Ovary (tissue), 9 donors: ENCODE data around the gene KCNMA1. TPM values are rescaled to one million over a fixed set of nuclear protein-coding genes. Genes with fewer than 3 reads are reported as not detected.

Source experiments
- DNase-seq, 5 donors: peaks; one replicate each; pipeline ENCODE4 v3.0.0-alpha.2; 2019 to 2020
- H3K27ac ChIP-seq, 2 donors: fragments of 200-600 bp; one replicate each; pipeline versions ENCODE4 v1.5.1 to v1.8.0; 2019 to 2022
- H3K27me3 ChIP-seq: fragments of 200-600 bp; one replicate; pipeline ENCODE4 v1.8.0; 2022
- H3K36me3 ChIP-seq: fragments of 200-600 bp; sonication (generic); one replicate; pipeline ENCODE4 v1.5.1; 2019
- H3K4me1 ChIP-seq: one replicate; pipeline ENCODE4 v1.8.1; 2013; ENCODE audit warnings: mild to moderate bottlenecking, moderate library complexity; ENCODE audit not compliant: insufficient read depth
- H3K4me3 ChIP-seq: fragments of 200-600 bp; sonication (generic); one replicate; pipeline ENCODE4 v1.5.1; 2017
- H3K9me3 ChIP-seq, 2 donors: fragments of 200-600 bp in 1 of 2; sonication (generic) in 1 of 2; one replicate each; pipeline versions ENCODE4 v1.5.1 to v1.8.1; 2013 to 2019; ENCODE audit warnings: mild to moderate bottlenecking in 1 of 2, moderate library complexity in 1 of 2
- EP300 ChIP-seq: sonication (generic); formaldehyde crosslinking; IDR thresholded peaks from one replicate; pipeline ENCODE4 v1.6.1; 2017; ENCODE audit warnings: antibody characterized with exemption
- POLR2A ChIP-seq: fragments of 450-650 bp; IDR thresholded peaks from one replicate; pipeline ENCODE4 v1.6.1; 2017; ENCODE audit warnings: antibody characterized with exemption, mild to moderate bottlenecking, moderate library complexity
- WGBS, 3 donors: extraction: QIAGEN DNeasy Blood & Tissue Kit in 1 of 3; methylation state at CpG; one replicate each; pipeline versions ENCODE4 v1.1.5 to v1.1.7; 2013 to 2017; 5-methylcytosine and 5-hydroxymethylcytosine counted together
- intact Hi-C, 4 donors: fragments of 100-400 bp; cut with DNase I; formaldehyde crosslinking; loops; one replicate each; pipeline versions ENCODE4 v1.11.0 to v1.15.1; 2022 to 2023
- polyA plus RNA-seq, 2 donors: library from polyadenylated mRNA; stranded (reverse); fragments of 200-250 nt in 1 of 2; fragments of 350-450 nt in 1 of 2; fragmentation: Illumina TruSeq in 1 of 2; extraction: RNeasy Lipid Tissue Mini Kit (QIAGEN cat#74804) in 1 of 2; gene quantifications; one replicate each; pipeline ENCODE4 v1.2.3, GENCODE V29; 2013 to 2014
- total RNA-seq, 7 donors: library from RNA; depleted of rRNA in 2 of 7; stranded (reverse); fragments of >200 nt in 2 of 7; fragmentation: NEBNext Ultra II Directional in 3 of 7; extraction: Animal tissue kit (Norgen Biotek cat#: 25700) in 3 of 7; gene quantifications; one replicate each; pipeline versions ENCODE4 v1.1.0 to v1.2.4, GENCODE V29; 2016 to 2023
- TF ChIP-seq, protein P1 (sequence below), 3 donors: fragments of 450-650 bp in 2 of 3; fragments of 200-600 bp in 1 of 3; IDR thresholded peaks; one replicate each; pipeline versions ENCODE4 v1.5.1 to v1.8.0; 2016 to 2022; ENCODE audit warnings: antibody characterized with exemption in 3 of 3, mild to moderate bottlenecking in 1 of 3
- donor health status: DM: no; HTN: no; CAD: no; lungs with moderate emphysema.
- donor health status: DM: no; HTN: no; CAD: no.
- donor health status: Bipolar disorder and iron deficiency.
- donor health status: DM: yes; HTN: yes; CAD: no.
- donor health status: DM: no; HTN: no; CAD: no.
- donor health status: DM: yes; HTN: yes; CAD: no.

Gene KCNMA1
- total and polyA plus RNA-seq, 9 donors: 7.0 to 83.8 (median 25.1) TPM

DNA sequence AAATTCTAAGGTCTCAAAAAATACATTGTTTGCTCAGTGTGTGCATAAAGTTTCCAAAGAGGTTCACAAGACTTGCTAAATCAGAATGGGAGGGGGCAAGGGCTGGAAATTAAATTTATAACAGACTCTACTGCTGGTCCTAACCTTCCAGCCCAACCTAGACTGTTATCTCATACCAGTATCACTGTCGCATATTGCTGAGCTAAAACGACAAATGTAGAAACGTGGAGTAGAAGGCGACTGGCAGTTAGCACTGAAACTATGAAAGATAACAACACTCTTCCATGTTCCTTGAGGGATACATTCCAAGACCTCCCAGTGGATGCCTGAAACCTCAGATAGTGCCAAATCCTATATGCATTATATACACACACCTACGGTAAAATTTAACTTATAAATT lies 514.3 kb downstream of the KCNMA1 start:
- intact Hi-C loops: no loop called here
- no peaks in the 10 kb centered on the region for H3K27me3 ChIP-seq
- WGBS, 3 donors: 79 to 89% (median 88%) methylated on average over 5 of the region's 5 CpGs
- no peaks in the 10 kb centered on the region for H3K36me3 ChIP-seq
- no peaks in the 10 kb centered on the region for H3K9me3 ChIP-seq
- no peak for DNase-seq
- H3K4me3 ChIP-seq: no peak overlapping the region
- TF ChIP-seq, protein P1, sequence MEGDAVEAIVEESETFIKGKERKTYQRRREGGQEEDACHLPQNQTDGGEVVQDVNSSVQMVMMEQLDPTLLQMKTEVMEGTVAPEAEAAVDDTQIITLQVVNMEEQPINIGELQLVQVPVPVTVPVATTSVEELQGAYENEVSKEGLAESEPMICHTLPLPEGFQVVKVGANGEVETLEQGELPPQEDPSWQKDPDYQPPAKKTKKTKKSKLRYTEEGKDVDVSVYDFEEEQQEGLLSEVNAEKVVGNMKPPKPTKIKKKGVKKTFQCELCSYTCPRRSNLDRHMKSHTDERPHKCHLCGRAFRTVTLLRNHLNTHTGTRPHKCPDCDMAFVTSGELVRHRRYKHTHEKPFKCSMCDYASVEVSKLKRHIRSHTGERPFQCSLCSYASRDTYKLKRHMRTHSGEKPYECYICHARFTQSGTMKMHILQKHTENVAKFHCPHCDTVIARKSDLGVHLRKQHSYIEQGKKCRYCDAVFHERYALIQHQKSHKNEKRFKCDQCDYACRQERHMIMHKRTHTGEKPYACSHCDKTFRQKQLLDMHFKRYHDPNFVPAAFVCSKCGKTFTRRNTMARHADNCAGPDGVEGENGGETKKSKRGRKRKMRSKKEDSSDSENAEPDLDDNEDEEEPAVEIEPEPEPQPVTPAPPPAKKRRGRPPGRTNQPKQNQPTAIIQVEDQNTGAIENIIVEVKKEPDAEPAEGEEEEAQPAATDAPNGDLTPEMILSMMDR (IDR thresholded peaks at IDR 0.05): no peak
- TF ChIP-seq POLR2A (no peak), EP300 (no peak)
- no peak overlapping the region for H3K27ac ChIP-seq
- no peaks in the 10 kb centered on the region for H3K4me1 ChIP-seq

DNA sequence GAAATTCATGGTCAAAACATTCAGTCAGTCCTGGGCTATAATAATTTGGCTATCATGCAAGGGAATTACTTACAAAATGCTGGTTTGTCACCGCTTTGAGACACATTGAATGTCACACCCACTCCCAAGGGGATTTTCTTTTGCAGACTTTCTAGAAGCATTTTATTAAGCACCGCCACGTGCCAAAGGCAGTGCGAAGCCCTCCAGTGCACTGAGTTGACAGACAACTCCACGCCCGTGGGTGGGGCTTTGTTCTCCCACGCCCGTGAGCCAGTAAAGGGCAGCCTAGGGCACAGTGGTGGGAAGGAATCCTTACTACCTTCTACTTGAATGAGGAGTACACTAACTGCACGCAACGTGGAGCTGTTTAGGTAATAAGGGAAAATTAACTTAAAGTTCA lies 515.8 kb downstream of the KCNMA1 start:
- no peak for DNase-seq
- Histone ChIP-seq H3K4me1 (no peaks in the 10 kb centered on the region), H3K27ac (no peak overlapping the region), H3K27me3 (no peaks in the 10 kb centered on the region), H3K36me3 (no peaks in the 10 kb centered on the region), H3K4me3 (no peak overlapping the region), H3K9me3 (no peaks in the 10 kb centered on the region)
- 80 to 85% (median 83%) methylated on average over 10 of the region's 10 CpGs for WGBS, 3 donors
- intact Hi-C loops: no loop called here
- no peak for TF ChIP-seq POLR2A
- TF ChIP-seq, protein P1 (IDR thresholded peaks at IDR 0.05): no peak
- no peak for TF ChIP-seq EP300

DNA sequence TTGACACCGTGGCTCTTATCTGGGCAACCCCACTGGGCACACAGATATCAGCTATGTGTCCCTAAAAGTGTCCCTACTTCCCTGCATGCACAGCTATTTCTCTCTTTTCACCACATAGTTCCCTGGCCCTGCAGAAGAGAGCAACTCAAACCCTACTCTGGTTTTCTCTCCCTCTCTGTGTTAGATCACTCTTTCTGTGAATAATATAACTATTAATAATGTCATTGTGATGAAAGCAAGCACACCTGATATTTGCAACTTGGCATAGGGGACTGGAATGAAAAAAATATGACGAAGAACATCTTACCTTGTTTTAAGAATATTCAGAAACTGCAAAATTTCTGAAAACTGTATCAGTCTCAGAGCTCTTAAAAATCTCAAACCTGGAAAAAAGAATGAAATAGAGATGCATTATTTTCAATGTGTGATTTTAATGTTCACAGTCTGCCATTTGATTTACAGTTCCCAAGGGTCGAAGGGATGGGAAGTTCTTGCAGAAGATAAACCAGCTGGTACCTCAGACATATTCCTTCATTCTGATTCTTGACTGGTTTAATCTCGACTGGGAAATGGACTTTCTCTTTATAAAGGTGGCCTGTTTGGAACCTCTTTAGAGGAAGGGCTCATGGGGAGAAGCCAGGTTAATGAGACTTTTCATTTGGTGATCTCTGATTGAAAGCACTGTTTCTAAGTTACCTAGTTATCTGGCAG lies 516.8 kb downstream of the KCNMA1 start:
- no peak overlapping the region for H3K27ac ChIP-seq

DNA sequence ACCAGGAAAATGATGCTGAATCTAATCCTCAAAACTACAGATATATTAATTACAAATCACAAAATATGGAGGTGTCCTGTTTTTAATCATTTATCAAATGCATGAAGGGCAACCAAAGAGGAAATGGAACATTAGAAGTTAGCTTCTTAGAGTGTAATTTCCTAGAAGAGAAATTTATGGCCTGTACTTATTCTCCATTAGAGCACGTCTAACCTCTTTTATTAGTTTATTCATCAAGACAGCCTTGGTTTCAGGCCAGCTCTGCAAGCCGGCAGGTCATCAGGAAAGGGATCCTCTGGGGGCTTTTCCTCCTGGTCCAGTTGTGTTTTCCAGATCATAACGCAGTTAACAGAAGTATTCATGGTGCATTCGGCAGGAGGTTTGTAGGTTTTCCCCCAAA lies 517.6 kb downstream of the KCNMA1 start:
- intact Hi-C loops: no loop called here
- H3K27ac ChIP-seq: no peak overlapping the region
- no peaks in the 10 kb centered on the region for H3K9me3 ChIP-seq
- TF ChIP-seq EP300: no peak
- TF ChIP-seq, protein P1 (IDR thresholded peaks at IDR 0.05): no peak
- TF ChIP-seq POLR2A: no peak
- H3K4me3 ChIP-seq: no peak overlapping the region
- no peak for DNase-seq
- H3K4me1 ChIP-seq: no peaks in the 10 kb centered on the region
- H3K27me3 ChIP-seq: no peaks in the 10 kb centered on the region
- H3K36me3 ChIP-seq: no peaks in the 10 kb centered on the region
- WGBS, 3 donors: 75 to 84% (median 80%) methylated on average over 4 of the region's 4 CpGs

More for the DNA sequence above, 516.8 kb downstream of the KCNMA1 start:
- no peaks in the 10 kb centered on the region for H3K4me1 ChIP-seq
- H3K9me3 ChIP-seq: no peaks in the 10 kb centered on the region
- intact Hi-C loops: no loop called here
- WGBS, 3 donors: 71 to 80% (median 79%) methylated on average over 4 of the region's 4 CpGs
- no peaks in the 10 kb centered on the region for H3K36me3 ChIP-seq
- H3K27me3 ChIP-seq: no peaks in the 10 kb centered on the region
- TF ChIP-seq POLR2A: no peak
- TF ChIP-seq, protein P1 (IDR thresholded peaks at IDR 0.05): no peak
- TF ChIP-seq EP300: no peak
- no peak overlapping the region for H3K4me3 ChIP-seq
- no peak for DNase-seq
